Lower leg skin (tissue), 4 donors: ENCODE measurements around the gene OR13C4. TPM values are rescaled to one million over a fixed set of nuclear protein-coding genes. Genes with fewer than 3 reads are reported as not detected.

ENCODE experiments used
- DNase-seq, 2 donors: peaks; one replicate each; pipeline ENCODE4 v3.0.0-alpha.2; 2019; ENCODE audit warnings: low spot score in 2 of 2
- H3K4me3 ChIP-seq: fragments of 200-600 bp; sonication (generic); 2 replicates; pipeline ENCODE4 v1.5.1; 2017; ENCODE audit warnings: mild to moderate bottlenecking, low read depth; ENCODE audit not compliant: poor library complexity, severe bottlenecking
- CTCF ChIP-seq, 3 donors: fragments of 450-650 bp; IDR thresholded peaks; one replicate each; pipeline ENCODE4 v1.5.1; 2016; ENCODE audit warnings: antibody characterized with exemption in 3 of 3, mild to moderate bottlenecking in 3 of 3, moderate library complexity in 2 of 3
- POLR2A ChIP-seq, 2 donors: fragments of 450-650 bp; IDR thresholded peaks; one replicate each; pipeline ENCODE4 v1.6.1; 2016 to 2017; ENCODE audit warnings: antibody characterized with exemption in 2 of 2, mild to moderate bottlenecking in 1 of 2, moderate library complexity in 1 of 2
- WGBS, 2 donors: methylation state at CpG; one replicate each; pipeline ENCODE4 v1.1.5; 2018; 5-methylcytosine and 5-hydroxymethylcytosine counted together
- intact Hi-C: fragments of 100-400 bp; cut with DNase I; formaldehyde crosslinking; loops from one replicate; pipeline ENCODE4 v1.15.0; 2023; ENCODE audit warnings: low total_unique reads
- total RNA-seq, 4 donors: library from RNA; depleted of rRNA; stranded (reverse); fragments of >200 nt; gene quantifications; one replicate each; pipeline ENCODE4 v1.1.0, GENCODE V29; 2016

Gene OR13C4
- not detected for total RNA-seq

- intact Hi-C loops: no loop called here
- TF ChIP-seq CTCF (IDR thresholded peaks at IDR 0.05) (no peak), POLR2A (IDR thresholded peaks at IDR 0.05) (no peak)
- H3K4me3 ChIP-seq: no peak within 1 kb of the TSS
- DNase-seq: no peak
These were observed at the start of gene OR13C4 for GRCh38 chr9:104527109-104527508. TSS of gene OR13C4 (minus strand) at chr9:104527209. CDS start at chr9:104527209, 0 bp downstream.

- 49 to 60% methylated on average over 2 of the region's 2 CpGs for WGBS, 2 donors
- intact Hi-C loops: no loop called here
- DNase-seq: no peak
- no peak overlapping the region for H3K4me3 ChIP-seq
- no peak for TF ChIP-seq POLR2A (IDR thresholded peaks at IDR 0.05)
These were observed 48.4 kb upstream of the OR13C4 start for GRCh38 chr9:104575456-104575855.

- WGBS, 2 donors: 63 to 83% methylated on average over 1 of the region's 1 CpG
- no peak for DNase-seq
- H3K4me3 ChIP-seq: no peak overlapping the region
- no peak for TF ChIP-seq CTCF (IDR thresholded peaks at IDR 0.05)
- TF ChIP-seq POLR2A (IDR thresholded peaks at IDR 0.05): no peak
- intact Hi-C loops: loop anchor here (5.0 kb wide), 1 partner anchor 1090 kb away; no protein-coding TSS in a partner anchor
These were observed 45.6 kb upstream of the OR13C4 start for GRCh38 chr9:104572612-104573011.

GRCh38 chr9:104568868-104569267 is 41.9 kb upstream of the OR13C4 start, which contains the start of gene OR13C8:
TSS of gene OR13C8 (plus strand) at chr9:104569168. CDS start at chr9:104569168, 0 bp downstream.
- DNase-seq: no peak
- TF ChIP-seq POLR2A (IDR thresholded peaks at IDR 0.05) (no peak), CTCF (IDR thresholded peaks at IDR 0.05) (no peak)
- intact Hi-C loops: no loop called here
- WGBS, 2 donors: 89 to 95% methylated on average over 4 of the region's 4 CpGs
- no peak within 1 kb of the TSS for H3K4me3 ChIP-seq

DNA sequence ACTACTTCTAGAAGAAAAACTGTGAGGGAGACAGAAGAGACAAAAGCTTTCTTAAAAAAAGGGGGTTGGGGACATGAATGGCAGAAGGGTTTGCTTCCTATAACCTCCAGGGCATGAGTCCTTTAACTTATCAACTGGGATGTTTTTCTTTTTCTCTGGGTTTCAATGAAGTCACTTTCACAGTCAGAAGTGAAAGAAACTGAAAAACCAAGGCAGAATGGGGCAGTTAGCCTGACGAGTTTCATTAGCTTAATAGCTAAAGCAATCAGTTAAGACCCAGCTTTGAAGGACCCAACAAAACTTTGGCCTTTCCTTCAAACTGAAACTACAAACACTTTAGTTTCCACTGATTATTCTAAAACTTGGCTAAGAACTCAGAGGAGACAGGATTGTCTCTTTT is 37.3 kb upstream of the OR13C4 start:
- 19 to 39% methylated on average over 1 of the region's 1 CpG for WGBS, 2 donors
- intact Hi-C loops: no loop called here
- DNase-seq: no peak
- TF ChIP-seq POLR2A (IDR thresholded peaks at IDR 0.05) (no peak), CTCF (IDR thresholded peaks at IDR 0.05) (no peak)
- no peak overlapping the region for H3K4me3 ChIP-seq

DNA sequence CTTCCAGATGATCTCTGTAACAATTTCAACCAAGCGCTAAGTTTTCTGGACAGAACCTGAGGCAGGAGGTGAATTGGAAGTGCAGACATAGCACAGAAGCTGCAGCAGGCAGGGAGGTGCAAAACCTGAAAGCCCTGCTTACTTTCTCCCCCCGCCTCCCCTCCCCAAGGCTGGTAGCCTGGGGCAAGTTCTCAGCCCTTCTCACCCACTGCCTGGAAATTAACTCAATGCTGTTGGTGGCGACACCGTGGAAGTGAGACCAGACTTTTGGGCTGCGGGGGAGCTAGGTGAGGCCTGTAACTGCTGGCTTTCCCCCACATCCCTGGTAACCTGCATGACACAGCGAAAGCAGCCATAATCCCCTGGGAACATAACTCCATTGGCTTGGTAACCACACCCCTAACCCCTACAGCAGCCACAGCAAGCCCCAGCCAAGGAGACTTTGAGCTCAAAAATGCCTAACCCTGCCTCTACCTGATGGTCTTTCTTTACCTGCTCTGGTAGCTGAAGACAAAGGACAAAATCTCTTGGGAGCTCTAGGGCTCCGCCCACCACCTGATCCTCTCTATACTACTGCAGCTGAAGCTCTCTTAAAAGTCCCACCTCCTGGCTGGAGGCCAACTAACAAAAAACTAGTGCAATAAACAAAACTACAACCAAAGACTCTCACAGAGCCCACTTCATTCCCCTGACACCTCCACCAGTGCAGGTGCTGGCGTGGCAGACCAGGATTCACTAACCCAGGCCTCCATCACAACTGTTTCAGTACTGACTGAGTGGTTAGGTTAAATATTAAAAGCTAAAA is 30.0 kb upstream of the OR13C4 start:
- no peak for TF ChIP-seq CTCF (IDR thresholded peaks at IDR 0.05)
- no peak for TF ChIP-seq POLR2A (IDR thresholded peaks at IDR 0.05)
- DNase-seq: no peak
- intact Hi-C loops: no loop called here
- H3K4me3 ChIP-seq: no peak overlapping the region
- 79 to 83% methylated on average over 8 of the region's 8 CpGs for WGBS, 2 donors
